RPMI8226 (cell line): ENCODE measurements around the gene PRRT1.
"Not testable (repeated sequence)": the region's sequence is repeated elsewhere in the genome, so short reads cannot be mapped to it uniquely, and the experiment has no call there.

Experiments
- DNase-seq: peaks from one replicate; pipeline ENCODE4 v3.0.0-alpha.2; 2015

PRRT1 gene

DNA sequence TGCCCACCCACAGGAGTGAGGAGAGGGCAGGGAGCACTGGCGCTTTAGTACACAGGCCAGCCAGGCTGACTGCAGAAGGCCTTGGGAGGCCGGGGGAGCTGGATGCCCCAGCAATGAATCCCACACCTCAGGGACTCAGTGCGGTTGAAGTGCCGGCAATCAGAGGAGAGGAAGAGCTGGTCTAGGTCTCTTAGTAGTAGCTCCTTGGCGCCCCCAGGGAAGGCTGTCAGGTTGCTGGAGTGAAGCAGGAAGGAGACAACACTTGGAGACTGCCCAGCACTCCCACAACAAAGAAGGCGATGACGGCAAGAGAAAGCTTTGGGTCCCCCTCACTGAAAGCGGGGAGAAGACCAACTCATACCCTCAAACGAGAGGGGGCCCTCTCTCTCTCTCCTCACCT is 34.3 kb downstream of the PRRT1 start:
- no peak for DNase-seq

- no peak for DNase-seq
Observed at GRCh38 chr6:32116674-32117073, 35.1 kb downstream of the PRRT1 start.

DNA sequence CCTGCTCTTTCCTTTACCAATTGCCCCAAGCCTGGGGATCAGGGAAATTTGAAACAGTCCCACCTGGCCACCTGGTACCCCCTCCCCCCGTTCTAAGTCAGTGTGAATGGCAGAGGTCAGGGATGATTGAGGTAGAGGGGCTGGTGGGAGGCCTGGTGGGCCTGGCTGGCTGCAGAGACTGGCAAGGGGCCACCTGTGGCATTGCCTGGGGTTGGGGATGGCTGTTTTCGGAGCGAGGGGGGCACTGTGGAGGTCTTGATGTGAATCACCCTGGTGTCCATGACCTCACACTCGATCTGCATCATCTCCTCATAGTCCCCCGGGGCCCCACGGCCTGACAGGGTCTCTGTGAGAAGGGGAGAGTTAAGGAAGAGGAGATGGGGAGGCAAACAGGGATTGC is 36.1 kb downstream of the PRRT1 start:
- DNase-seq: no peak

DNA sequence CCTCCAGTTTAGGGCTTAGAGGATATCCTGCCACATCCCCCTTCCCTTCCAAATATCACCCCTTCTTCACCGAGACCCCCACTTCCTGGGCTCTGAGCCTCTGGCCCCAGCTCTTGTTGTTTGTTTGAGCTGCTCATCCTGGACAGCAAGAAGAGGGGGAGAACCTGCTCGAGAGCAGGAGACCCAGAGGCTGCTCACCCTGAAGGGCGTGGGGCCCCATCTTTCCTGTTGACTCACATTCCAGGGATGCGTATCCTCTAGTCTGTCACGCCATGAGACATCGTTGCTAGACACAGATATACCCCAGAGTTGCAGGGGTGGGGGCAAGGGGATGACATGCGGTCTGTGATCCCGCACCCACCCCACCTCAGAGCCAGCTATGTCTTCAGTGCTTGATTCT is 36.9 kb downstream of the PRRT1 start:
- no peak for DNase-seq

- DNase-seq: no peak
Observed at GRCh38 chr6:32113386-32114352, 38.1 kb downstream of the PRRT1 start.

DNA sequence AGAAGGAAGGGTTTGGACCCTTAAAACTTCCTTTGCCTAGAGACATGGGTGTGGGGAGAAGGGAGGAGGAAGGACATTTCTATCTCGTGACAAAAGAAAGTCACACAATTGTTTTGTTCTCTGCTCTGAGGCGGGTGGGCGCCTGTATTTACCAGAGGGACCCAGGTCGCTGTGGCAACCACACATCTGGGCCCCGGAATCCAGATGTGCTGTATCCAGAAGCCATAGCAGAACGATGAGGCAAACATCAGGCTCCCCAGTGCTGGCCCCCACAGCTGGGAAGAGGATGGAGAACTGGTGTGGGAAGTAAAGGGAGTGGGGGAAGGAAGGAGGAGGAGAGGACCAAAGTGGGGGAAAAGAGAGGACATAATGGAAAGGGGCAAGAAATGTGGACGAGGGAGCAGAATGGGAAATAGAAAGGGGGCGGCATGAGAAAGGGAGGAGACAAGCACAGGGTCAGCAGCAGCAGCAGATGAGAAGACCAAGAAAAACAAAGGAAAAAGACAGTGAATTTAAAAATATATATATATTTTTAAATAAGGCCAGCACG is 39.2 kb downstream of the PRRT1 start:
- no peak for DNase-seq

DNA sequence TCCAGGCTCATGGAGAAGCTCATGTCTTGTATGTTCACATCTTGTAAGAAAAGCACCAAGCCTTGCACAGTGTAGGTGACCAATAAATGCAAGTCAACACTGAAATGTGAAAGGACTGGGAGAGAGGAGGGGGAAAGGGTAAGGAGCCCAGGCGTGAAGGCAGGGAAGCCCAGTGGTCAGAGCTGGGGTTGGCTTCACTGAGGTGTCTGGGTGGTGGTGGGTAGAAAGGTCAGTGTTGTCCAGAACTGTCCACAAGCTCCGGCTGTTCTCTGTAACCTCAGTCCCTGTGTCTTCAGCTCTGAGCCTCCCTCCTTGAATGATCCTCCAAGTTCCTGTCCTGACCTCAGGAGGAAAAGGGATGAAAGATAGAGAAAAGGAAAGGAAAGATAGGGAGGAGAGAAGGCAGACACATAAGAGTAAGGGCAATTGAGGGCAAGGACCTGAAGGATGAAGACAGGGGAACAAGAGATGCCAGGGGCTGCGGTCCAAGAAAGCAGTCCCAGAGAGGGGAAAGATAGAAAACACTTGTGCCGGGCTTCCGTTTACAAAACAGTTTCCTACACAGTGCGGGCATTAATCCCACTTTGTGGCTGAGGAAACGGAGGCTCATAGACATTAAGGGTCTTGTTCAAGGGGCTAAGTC is 40.2 kb downstream of the PRRT1 start:
- DNase-seq: no peak

- DNase-seq: no peak
Observed at GRCh38 chr6:32110632-32111031, 41.1 kb downstream of the PRRT1 start.

GRCh38 chr6:32109765-32110160 is 42.0 kb downstream of the PRRT1 start:
- DNase-seq: no peak

DNA sequence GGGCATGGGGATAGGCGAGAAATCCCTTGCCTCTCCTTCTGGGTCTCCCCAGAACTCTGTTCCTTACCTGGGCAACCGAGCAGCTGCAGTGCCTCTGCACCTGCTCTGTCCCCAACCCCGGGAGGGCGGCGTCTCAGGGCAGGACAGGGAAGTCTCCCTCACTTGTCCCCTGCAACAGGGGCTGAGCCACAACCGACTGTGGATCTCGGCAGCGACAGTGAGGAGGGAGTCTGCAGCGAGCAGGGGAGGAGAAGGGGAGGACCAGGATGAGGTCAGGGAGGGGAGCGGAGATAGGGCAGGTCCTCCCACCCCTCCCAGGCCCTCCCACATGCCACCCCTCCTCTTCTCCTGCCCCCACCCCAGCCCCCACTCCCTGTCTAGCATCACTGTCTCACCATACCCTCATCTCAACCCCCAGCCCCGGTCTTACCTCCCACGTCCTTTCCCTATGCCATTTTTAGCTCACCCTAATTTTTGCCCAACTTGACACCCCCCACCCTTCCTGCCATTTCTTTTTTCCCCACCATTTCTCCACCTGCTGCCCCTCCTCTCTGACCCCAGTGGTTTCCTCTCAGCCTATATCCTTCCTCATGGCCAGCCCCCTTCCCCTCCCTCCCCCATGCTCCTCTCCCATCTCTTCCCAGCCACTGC is 42.5 kb downstream of the PRRT1 start, which contains the start of gene TNXB:
TNXB (minus strand) TSS at position 225 of the 651 bp plus-strand sequence. CDS start 11,140 bp downstream, outside the sequence.
- DNase-seq: peak; percentile 33

- no peak for DNase-seq
Observed at GRCh38 chr6:32108727-32109113, 43.0 kb downstream of the PRRT1 start.

- DNase-seq: no peak
Observed at GRCh38 chr6:32108094-32108627, 43.6 kb downstream of the PRRT1 start.

GRCh38 chr6:32107406-32107805 is 44.3 kb downstream of the PRRT1 start:
- DNase-seq: no peak

DNA sequence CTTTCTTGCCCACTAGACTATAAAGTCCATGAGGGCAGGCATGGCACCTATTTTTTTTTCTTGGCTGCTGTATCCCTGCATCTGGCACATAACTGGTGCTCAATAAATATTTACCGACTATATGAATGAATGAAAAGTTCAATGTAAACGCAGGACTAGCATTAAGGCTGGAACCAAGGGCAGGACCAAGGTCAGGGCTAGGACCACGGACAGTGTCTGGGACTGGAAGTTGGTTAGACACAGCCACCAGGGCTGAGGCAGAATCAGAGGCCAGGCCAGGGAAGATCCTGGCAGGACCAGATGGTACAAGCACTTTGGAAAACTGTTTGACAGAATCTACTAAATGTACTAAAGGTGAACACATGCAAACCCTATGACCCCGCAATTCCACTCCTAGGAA is 46.3 kb downstream of the PRRT1 start:
- no peak for DNase-seq

GRCh38 chr6:32102255-32102654 is 49.5 kb downstream of the PRRT1 start:
- DNase-seq: no peak

DNA sequence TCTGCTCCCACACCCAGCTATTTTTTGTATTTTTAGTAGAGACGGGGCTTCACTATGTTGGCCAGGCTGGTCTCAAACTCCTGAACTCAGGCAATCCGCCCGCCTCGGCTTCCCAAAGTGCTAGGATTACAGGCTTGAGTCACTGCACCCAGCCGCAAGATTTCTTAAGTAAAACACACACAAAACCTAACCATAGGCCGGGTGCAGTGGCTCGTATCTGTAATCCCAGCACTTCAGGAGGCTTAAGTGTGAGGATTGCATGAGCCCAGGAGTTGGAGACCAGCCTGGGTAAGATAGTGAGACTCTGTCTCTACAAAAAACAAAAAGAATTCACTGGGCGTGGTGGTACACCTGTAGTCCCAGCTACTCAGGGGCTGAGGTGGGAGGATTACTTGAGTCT is 51.5 kb downstream of the PRRT1 start:
- not testable (repeated sequence) for DNase-seq
